ENCODE measurements around the gene SLC9A5. TPM values are rescaled to one million over a fixed set of nuclear protein-coding genes. Genes with fewer than 3 reads are reported as not detected.

SLC9A5 gene
- total RNA-seq, 3 donors from 2014 or later: 1.7 to 2.6 (median 1.9) TPM

DNA sequence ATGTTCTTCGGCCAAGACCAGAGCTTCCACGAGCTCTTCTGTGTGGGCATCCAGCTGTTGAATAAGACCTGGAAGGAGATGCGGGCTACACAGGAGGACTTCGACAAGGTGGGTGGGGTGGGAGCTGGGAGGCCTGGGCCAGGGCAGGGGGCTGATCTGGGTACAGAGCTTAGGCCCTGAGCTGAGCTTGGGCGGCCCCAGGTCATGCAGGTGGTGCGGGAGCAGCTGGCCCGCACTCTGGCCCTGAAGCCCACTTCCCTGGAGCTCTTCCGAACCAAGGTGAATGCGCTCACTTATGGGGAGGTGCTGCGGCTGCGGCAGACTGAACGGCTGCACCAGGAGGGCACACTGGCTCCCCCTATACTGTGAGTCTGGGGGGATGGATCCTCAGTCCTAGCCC, 46.4 kb upstream of the SLC9A5 start:
- no peak for ATAC-seq

DNA sequence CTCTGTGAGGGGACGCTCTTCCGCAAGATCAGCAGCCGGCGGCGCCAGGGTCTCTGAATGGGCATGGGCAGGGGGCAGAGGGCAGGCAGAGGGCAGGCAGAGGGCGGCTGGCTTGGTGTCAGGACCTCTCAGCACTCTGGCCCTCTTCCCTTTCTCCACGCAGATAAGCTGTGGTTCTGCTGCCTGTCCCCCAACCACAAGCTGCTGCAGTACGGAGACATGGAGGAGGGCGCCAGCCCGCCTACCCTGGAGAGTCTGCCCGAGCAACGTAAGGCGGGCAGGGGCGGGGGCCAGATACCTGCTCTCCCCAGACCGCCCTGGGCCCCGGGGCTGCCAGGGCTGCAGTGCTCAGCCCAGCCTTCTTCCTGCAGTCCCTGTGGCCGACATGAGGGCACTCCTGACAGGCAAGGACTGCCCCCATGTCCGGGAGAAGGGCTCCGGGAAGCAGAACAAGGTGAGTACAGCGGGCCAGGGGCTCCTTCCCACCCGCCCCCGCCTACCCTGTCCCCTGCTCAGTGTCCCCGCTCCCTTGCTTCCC, 45.8 kb upstream of the SLC9A5 start:
- peaks cover 16% of the 10 kb centered on the region for H3K4me1 ChIP-seq (ENCODE audit: low read depth)
- intact Hi-C loops (cut with DNase I, micrococcal nuclease): no loop called here
- DNase-seq (no peak), ATAC-seq (no peak)
- peaks cover 14% of the 10 kb centered on the region for H3K36me3 ChIP-seq (ENCODE audit: low read depth)
- no peak overlapping the region for H3K4me3 ChIP-seq
- no peak for TF ChIP-seq CTCF (IDR thresholded peaks at IDR 0.05)
- no peaks in the 10 kb centered on the region for H3K9me3 ChIP-seq

More for the DNA sequence above, 46.4 kb upstream of the SLC9A5 start:
- no peak for TF ChIP-seq CTCF (IDR thresholded peaks at IDR 0.05)
- Histone ChIP-seq H3K4me3 (no peak overlapping the region), H3K36me3 (ENCODE audit: low read depth) (peaks cover 17% of the 10 kb centered on the region), H3K4me1 (ENCODE audit: low read depth) (peaks cover 20% of the 10 kb centered on the region), H3K9me3 (no peaks in the 10 kb centered on the region)
- DNase-seq: no peak
- intact Hi-C loops (cut with DNase I, micrococcal nuclease): no loop called here

GRCh38 chr16:67204076-67204475, 44.7 kb upstream of the SLC9A5 start:
- Histone ChIP-seq H3K36me3 (ENCODE audit: low read depth) (peaks cover 14% of the 10 kb centered on the region), H3K4me3 (no peak overlapping the region), H3K9me3 (no peaks in the 10 kb centered on the region), H3K4me1 (ENCODE audit: low read depth) (peaks cover 6% of the 10 kb centered on the region)
- no peak for ATAC-seq
- no peak for DNase-seq
- intact Hi-C loops (cut with DNase I, micrococcal nuclease): no loop called here
- no peak for TF ChIP-seq CTCF (IDR thresholded peaks at IDR 0.05)

- Histone ChIP-seq H3K9me3 (no peaks in the 10 kb centered on the region), H3K36me3 (ENCODE audit: low read depth) (peaks cover 14% of the 10 kb centered on the region), H3K4me3 (no peak overlapping the region), H3K4me1 (ENCODE audit: low read depth) (no peaks in the 10 kb centered on the region)
- intact Hi-C loops (cut with DNase I, micrococcal nuclease): no loop called here
- no peak for TF ChIP-seq CTCF (IDR thresholded peaks at IDR 0.05)
- no peak for DNase-seq
- no peak for ATAC-seq
These were observed 42.5 kb upstream of the SLC9A5 start for GRCh38 chr16:67206129-67206837.

DNA sequence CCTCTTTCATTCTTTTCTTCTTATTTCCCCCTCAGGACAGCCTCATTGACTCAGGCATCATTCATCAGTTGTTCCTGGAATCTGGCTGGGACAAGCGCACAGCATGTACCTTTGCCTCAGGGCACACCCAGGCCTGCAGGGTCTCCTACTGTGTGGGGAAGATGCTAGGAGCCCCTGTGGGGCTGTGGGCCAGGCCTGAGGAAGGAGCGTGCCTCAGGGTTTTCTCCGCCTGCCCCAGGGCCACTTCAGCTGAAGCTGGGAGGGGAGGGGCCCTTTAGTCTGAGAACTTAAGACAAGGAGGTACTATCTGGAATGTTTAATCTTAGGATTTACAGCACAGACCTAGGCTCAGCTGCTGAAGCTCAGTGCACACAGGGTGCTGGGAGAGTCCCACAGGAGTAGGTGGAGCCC, 41.9 kb upstream of the SLC9A5 start:
- Histone ChIP-seq H3K4me3 (no peak overlapping the region), H3K9me3 (no peaks in the 10 kb centered on the region), H3K4me1 (ENCODE audit: low read depth) (no peaks in the 10 kb centered on the region), H3K36me3 (ENCODE audit: low read depth) (peaks cover 14% of the 10 kb centered on the region)
- TF ChIP-seq CTCF (IDR thresholded peaks at IDR 0.05): no peak
- DNase-seq (no peak), ATAC-seq (peak; percentile 6)
- intact Hi-C loops (cut with DNase I, micrococcal nuclease): no loop called here

Measured in mucosa of descending colon (tissue), 3 donors.